WTC11 (cell line): ENCODE measurements around the gene YEATS2. TPM values are rescaled to one million over a fixed set of nuclear protein-coding genes. Genes with fewer than 3 reads are reported as not detected.
"Not testable (repeated sequence)": the region's sequence is repeated elsewhere in the genome, so short reads cannot be mapped to it uniquely, and the experiment has no call there.

ENCODE experiments used
- ATAC-seq: fragments of 200-7000 bp; cut with Tn5 transposase; 2 replicates; pipeline ENCODE4 v1.10.0; 2021; ENCODE audit warnings: mild to moderate bottlenecking, moderate library complexity
- CTCF ChIA-PET: fragments of 300-600 bp; sonication (Branson Sonifier 250); formaldehyde crosslinking; loops from one replicate; lab custom pipeline; 2021; ENCODE audit warnings: antibody characterized with exemption; lab: Charles Lee
- POLR2A ChIA-PET: fragments of 350-600 bp; sonication (Branson Sonifier 250); formaldehyde crosslinking; loops from one replicate; lab custom pipeline; 2021; ENCODE audit warnings: antibody characterized with exemption; lab: Charles Lee
- DNase-seq: peaks from one replicate; pipeline ENCODE4 v3.0.0; 2021; ENCODE audit warnings: low spot score
- H3K27ac Mint-ChIP-seq: 2 replicates; pipeline ENCODE4 v1.8.0; 2021; ENCODE audit warnings: mixed read lengths
- H3K27me3 Mint-ChIP-seq: 2 replicates; pipeline ENCODE4 v1.8.0; 2021; ENCODE audit warnings: low read depth, mild to moderate bottlenecking, moderate library complexity, mixed read lengths
- H3K36me3 Mint-ChIP-seq: 2 replicates; pipeline ENCODE4 v1.8.0; 2021; ENCODE audit warnings: mixed read lengths
- H3K4me1 Mint-ChIP-seq: 2 replicates; pipeline ENCODE4 v1.8.0; 2022; ENCODE audit warnings: mixed read lengths
- H3K4me3 Mint-ChIP-seq: 2 replicates; pipeline ENCODE4 v1.8.0; 2021; ENCODE audit warnings: mild to moderate bottlenecking, moderate library complexity, mixed read lengths
- H3K9me3 Mint-ChIP-seq: 2 replicates; pipeline ENCODE4 v1.8.0; 2021; ENCODE audit warnings: mixed read lengths
- ATF1 ChIP-seq: sonication (generic); formaldehyde crosslinking; IDR thresholded peaks from 2 replicates; pipeline ENCODE4 v1.8.1; 2023; ENCODE audit warnings: mild to moderate bottlenecking, moderate library complexity, missing genetic modification reagents
- CREM ChIP-seq: sonication (generic); formaldehyde crosslinking; IDR thresholded peaks from 2 replicates; pipeline ENCODE4 v1.8.1; 2022; ENCODE audit warnings: mild to moderate bottlenecking, missing genetic modification reagents, moderate library complexity
- ESRRA ChIP-seq: sonication (generic); formaldehyde crosslinking; IDR thresholded peaks from 2 replicates; pipeline ENCODE4 v1.8.1; 2022; ENCODE audit warnings: mild to moderate bottlenecking, missing genetic modification reagents, borderline replicate concordance
- FOXJ3 ChIP-seq: sonication (generic); formaldehyde crosslinking; IDR thresholded peaks from 2 replicates; pipeline ENCODE4 v1.9.0; 2021; ENCODE audit warnings: missing genetic modification reagents, mild to moderate bottlenecking, borderline replicate concordance
- FOXP1 ChIP-seq: sonication (generic); formaldehyde crosslinking; IDR thresholded peaks from 2 replicates; pipeline ENCODE4 v1.8.0; 2022; ENCODE audit warnings: missing genetic modification reagents, mild to moderate bottlenecking, moderate library complexity, borderline replicate concordance
- GABPB1 ChIP-seq: sonication (generic); formaldehyde crosslinking; IDR thresholded peaks from 2 replicates; pipeline ENCODE4 v1.8.1; 2023; ENCODE audit warnings: mild to moderate bottlenecking, missing genetic modification reagents
- GRHL2 ChIP-seq: fragments of 250-450 bp; sonication (Bioruptor Pico); IDR thresholded peaks from 2 replicates; pipeline ENCODE4 v1.8.0; 2022; ENCODE audit warnings: mild to moderate bottlenecking, moderate library complexity; ENCODE audit not compliant: insufficient replicate concordance, severe bottlenecking
- MYBL2 ChIP-seq: sonication (generic); formaldehyde crosslinking; IDR thresholded peaks from 2 replicates; pipeline ENCODE4 v1.8.1; 2023; ENCODE audit warnings: mild to moderate bottlenecking, moderate library complexity, missing genetic modification reagents
- NFYB ChIP-seq: sonication (generic); formaldehyde crosslinking; conservative IDR thresholded peaks from 2 replicates; pipeline ENCODE4 v1.8.0; 2022; ENCODE audit warnings: low read depth, missing genetic modification reagents
- OVOL2 ChIP-seq: fragments of 250-450 bp; sonication (Bioruptor Pico); IDR thresholded peaks from 2 replicates; pipeline ENCODE4 v1.9.0; 2021; ENCODE audit warnings: mild to moderate bottlenecking, borderline replicate concordance
- PRRX2 ChIP-seq: fragments of 250-450 bp; sonication (Bioruptor Pico); IDR thresholded peaks from 2 replicates; pipeline ENCODE4 v1.8.0; 2021; ENCODE audit warnings: mild to moderate bottlenecking
- ZNF138 ChIP-seq: sonication (generic); formaldehyde crosslinking; conservative IDR thresholded peaks from 2 replicates; pipeline ENCODE4 v1.8.1; 2022; ENCODE audit warnings: mild to moderate bottlenecking, moderate library complexity, missing genetic modification reagents
- ZNF232 ChIP-seq: sonication (generic); formaldehyde crosslinking; IDR thresholded peaks from 2 replicates; pipeline ENCODE4 v1.8.0; 2022; ENCODE audit warnings: mild to moderate bottlenecking, missing genetic modification reagents
- ZNF263 ChIP-seq: sonication (generic); formaldehyde crosslinking; IDR thresholded peaks from 2 replicates; pipeline ENCODE4 v1.8.1; 2022; ENCODE audit warnings: low read depth, mild to moderate bottlenecking, moderate library complexity, missing genetic modification reagents
- ZNF317 ChIP-seq: sonication (generic); formaldehyde crosslinking; IDR thresholded peaks from 2 replicates; pipeline ENCODE4 v1.8.1; 2023; ENCODE audit warnings: low read depth, mild to moderate bottlenecking, moderate library complexity, missing genetic modification reagents, borderline replicate concordance
- ZNF396 ChIP-seq: fragments of 250-450 bp; sonication (Bioruptor Pico); IDR thresholded peaks from 2 replicates; pipeline ENCODE4 v1.8.0; 2021; ENCODE audit warnings: mild to moderate bottlenecking, moderate library complexity, borderline replicate concordance
- ZNF423 ChIP-seq: fragments of 250-450 bp; sonication (Bioruptor Pico); IDR thresholded peaks from 2 replicates; pipeline ENCODE4 v2.1.2; 2022; ENCODE audit warnings: mild to moderate bottlenecking, moderate library complexity
- total RNA-seq: library from RNA; stranded (reverse); gene quantifications from 3 replicates; pipeline ENCODE4 v1.2.3, GENCODE V29; 2021
- TF ChIP-seq, protein P1 (sequence below): sonication (generic); formaldehyde crosslinking; IDR thresholded peaks from 2 replicates; pipeline ENCODE4 v1.8.1; 2023; ENCODE audit warnings: mild to moderate bottlenecking, missing genetic modification reagents, borderline replicate concordance
- TF ChIP-seq, protein P2 (sequence below): fragments of 250-450 bp; sonication (Bioruptor Pico); IDR thresholded peaks from 2 replicates; pipeline ENCODE4 v1.9.0; 2021; ENCODE audit warnings: moderate library complexity, mild to moderate bottlenecking, inconsistent platforms, borderline replicate concordance
- TF ChIP-seq, protein P3 (sequence below): fragments of 250-450 bp; sonication (Bioruptor Pico); IDR thresholded peaks from 2 replicates; pipeline ENCODE4 v1.9.0; 2021; ENCODE audit warnings: mild to moderate bottlenecking
- TF ChIP-seq, protein P4 (sequence below): sonication (generic); formaldehyde crosslinking; IDR thresholded peaks from 2 replicates; pipeline ENCODE4 v1.8.0; 2022; ENCODE audit warnings: mild to moderate bottlenecking, missing genetic modification reagents
- TF ChIP-seq, protein P5 (sequence below): sonication (generic); formaldehyde crosslinking; IDR thresholded peaks from 2 replicates; pipeline ENCODE4 v1.8.0; 2022; ENCODE audit warnings: mild to moderate bottlenecking, missing genetic modification reagents
- TF ChIP-seq, protein P6 (sequence below): fragments of 250-450 bp; sonication (Bioruptor Pico); IDR thresholded peaks from 2 replicates; pipeline ENCODE4 v1.8.0; 2021; ENCODE audit warnings: mild to moderate bottlenecking
- TF ChIP-seq, protein P7 (sequence below): sonication (generic); formaldehyde crosslinking; IDR thresholded peaks from 2 replicates; pipeline ENCODE4 v1.8.1; 2022; ENCODE audit warnings: missing genetic modification reagents, borderline replicate concordance

The YEATS2 gene
- total RNA-seq, 1 experiment from 2014 or later, result 42.5 TPM

DNA sequence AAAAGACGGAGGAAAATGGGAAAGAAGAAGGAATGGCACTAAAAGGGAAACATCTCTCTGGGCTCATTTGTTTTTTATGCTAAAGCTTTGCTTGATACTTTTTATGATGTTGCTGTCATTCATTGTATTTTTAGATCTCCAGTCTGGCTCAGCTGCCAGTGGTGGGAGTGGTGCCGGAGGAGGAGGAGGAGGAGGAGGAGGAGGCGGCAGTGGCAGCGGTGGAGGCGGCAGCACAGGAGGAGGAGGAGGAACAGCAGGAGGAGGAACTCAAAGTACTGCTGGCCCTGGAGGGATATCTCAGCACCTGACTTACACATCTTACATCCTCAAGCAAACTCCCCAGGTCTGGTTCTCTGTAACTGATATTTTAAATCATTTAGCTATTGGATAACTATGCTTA, 78.2 kb downstream of the YEATS2 start (continued):
- TF ChIP-seq, protein P1, sequence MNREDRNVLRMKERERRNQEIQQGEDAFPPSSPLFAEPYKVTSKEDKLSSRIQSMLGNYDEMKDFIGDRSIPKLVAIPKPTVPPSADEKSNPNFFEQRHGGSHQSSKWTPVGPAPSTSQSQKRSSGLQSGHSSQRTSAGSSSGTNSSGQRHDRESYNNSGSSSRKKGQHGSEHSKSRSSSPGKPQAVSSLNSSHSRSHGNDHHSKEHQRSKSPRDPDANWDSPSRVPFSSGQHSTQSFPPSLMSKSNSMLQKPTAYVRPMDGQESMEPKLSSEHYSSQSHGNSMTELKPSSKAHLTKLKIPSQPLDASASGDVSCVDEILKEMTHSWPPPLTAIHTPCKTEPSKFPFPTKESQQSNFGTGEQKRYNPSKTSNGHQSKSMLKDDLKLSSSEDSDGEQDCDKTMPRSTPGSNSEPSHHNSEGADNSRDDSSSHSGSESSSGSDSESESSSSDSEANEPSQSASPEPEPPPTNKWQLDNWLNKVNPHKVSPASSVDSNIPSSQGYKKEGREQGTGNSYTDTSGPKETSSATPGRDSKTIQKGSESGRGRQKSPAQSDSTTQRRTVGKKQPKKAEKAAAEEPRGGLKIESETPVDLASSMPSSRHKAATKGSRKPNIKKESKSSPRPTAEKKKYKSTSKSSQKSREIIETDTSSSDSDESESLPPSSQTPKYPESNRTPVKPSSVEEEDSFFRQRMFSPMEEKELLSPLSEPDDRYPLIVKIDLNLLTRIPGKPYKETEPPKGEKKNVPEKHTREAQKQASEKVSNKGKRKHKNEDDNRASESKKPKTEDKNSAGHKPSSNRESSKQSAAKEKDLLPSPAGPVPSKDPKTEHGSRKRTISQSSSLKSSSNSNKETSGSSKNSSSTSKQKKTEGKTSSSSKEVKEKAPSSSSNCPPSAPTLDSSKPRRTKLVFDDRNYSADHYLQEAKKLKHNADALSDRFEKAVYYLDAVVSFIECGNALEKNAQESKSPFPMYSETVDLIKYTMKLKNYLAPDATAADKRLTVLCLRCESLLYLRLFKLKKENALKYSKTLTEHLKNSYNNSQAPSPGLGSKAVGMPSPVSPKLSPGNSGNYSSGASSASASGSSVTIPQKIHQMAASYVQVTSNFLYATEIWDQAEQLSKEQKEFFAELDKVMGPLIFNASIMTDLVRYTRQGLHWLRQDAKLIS (CRISPR knock-in tag), result no peak
- TF ChIP-seq CREM (CRISPR knock-in tag) (no peak), ZNF263 (CRISPR knock-in tag) (no peak), ZNF423 (CRISPR knock-in tag) (no peak), ESRRA (CRISPR knock-in tag) (no peak)
- TF ChIP-seq, protein P2, sequence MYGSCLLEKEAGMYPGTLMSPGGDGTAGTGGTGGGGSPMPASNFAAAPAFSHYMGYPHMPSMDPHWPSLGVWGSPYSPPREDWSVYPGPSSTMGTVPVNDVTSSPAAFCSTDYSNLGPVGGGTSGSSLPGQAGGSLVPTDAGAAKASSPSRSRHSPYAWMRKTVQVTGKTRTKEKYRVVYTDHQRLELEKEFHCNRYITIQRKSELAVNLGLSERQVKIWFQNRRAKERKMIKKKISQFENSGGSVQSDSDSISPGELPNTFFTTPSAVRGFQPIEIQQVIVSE (CRISPR knock-in tag), result no peak

DNA sequence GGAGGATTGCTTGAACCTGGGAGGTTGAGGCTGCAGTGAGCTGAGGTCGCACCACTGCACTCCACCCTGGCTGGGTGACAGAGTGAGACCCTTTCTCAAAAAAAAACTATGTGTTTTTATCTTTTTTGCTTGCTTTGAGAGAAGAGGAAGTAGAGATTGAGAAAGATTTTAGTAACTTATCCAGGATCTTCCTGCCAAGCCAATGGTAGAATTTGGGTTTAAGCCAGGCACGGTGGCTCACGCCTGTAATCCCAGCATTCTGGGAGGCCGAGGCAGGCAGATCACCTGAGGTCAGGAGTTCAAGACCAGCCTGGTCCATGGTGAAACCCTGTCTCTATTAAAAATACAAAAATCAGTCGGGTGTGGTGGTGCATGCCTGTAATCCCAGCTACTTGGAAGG, 78.9 kb downstream of the YEATS2 start:
- POLR2A ChIA-PET, CTCF ChIA-PET, DNase-seq, H3K27me3 Mint-ChIP-seq, ATAC-seq, H3K9me3 Mint-ChIP-seq, H3K4me1 Mint-ChIP-seq, H3K27ac Mint-ChIP-seq, H3K4me3 Mint-ChIP-seq: not testable (repeated sequence)
- peaks cover 86% of the 10 kb centered on the region for H3K36me3 Mint-ChIP-seq

DNA sequence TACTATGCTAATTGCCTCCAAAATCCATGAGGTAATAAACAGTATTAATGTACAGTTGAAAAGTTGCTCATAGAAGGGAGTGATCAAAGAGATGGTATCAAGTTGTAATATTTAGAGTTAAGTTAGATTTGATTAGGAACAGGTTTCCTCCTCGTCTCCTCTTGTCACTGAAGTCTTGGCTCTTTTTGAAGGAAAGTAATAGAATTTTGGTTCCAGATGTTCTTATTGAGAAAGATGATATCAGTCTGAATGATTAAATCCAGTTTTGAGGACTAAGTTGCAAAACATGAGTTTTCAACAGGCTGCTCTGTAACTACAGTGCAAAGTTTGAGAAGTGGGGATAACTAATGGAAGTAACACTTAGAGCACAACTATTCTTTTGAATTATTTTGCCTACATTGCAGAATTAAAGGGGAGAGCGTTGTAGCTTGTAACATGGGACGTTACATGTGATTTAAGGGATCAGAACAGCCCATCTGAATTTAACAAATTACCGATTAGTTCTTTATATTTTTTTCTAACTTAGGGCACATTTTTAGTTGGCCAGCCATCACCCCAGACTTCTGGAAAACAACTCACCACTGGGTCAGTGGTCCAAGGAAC, 79.5 kb downstream of the YEATS2 start:
- H3K4me3 Mint-ChIP-seq, result no peak overlapping the region
- ChIA-PET CTCF (no interaction called here), POLR2A (no interaction called here)
- H3K36me3 Mint-ChIP-seq, result peaks cover 87% of the 10 kb centered on the region
- ATAC-seq (no peak), DNase-seq (no peak)
- 0 out of 2 replicates have a peak overlapping the region, but pooled peaks have one; percentile 22 for H3K27ac Mint-ChIP-seq
- no peaks in the 10 kb centered on the region for H3K4me1 Mint-ChIP-seq
- H3K27me3 Mint-ChIP-seq, result no peaks in the 10 kb centered on the region
- peaks cover 7% of the 10 kb centered on the region for H3K9me3 Mint-ChIP-seq
- TF ChIP-seq NFYB, result no peak
- TF ChIP-seq FOXJ3 (CRISPR knock-in tag), result no peak
- no peak for TF ChIP-seq ATF1 (CRISPR knock-in tag)
- TF ChIP-seq MYBL2 (CRISPR knock-in tag), result no peak
- no peak for TF ChIP-seq PRRX2 (CRISPR knock-in tag)
- TF ChIP-seq ZNF232 (CRISPR knock-in tag), result no peak
- TF ChIP-seq, protein P3, sequence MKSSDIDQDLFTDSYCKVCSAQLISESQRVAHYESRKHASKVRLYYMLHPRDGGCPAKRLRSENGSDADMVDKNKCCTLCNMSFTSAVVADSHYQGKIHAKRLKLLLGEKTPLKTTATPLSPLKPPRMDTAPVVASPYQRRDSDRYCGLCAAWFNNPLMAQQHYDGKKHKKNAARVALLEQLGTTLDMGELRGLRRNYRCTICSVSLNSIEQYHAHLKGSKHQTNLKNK (CRISPR knock-in tag), result no peak
- TF ChIP-seq, protein P4, sequence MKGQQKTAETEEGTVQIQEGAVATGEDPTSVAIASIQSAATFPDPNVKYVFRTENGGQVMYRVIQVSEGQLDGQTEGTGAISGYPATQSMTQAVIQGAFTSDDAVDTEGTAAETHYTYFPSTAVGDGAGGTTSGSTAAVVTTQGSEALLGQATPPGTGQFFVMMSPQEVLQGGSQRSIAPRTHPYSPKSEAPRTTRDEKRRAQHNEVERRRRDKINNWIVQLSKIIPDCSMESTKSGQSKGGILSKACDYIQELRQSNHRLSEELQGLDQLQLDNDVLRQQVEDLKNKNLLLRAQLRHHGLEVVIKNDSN (CRISPR knock-in tag), result no peak
- TF ChIP-seq, protein P5, sequence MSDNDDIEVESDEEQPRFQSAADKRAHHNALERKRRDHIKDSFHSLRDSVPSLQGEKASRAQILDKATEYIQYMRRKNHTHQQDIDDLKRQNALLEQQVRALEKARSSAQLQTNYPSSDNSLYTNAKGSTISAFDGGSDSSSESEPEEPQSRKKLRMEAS (CRISPR knock-in tag), result no peak
- no peak for TF ChIP-seq OVOL2
- TF ChIP-seq, protein P6, sequence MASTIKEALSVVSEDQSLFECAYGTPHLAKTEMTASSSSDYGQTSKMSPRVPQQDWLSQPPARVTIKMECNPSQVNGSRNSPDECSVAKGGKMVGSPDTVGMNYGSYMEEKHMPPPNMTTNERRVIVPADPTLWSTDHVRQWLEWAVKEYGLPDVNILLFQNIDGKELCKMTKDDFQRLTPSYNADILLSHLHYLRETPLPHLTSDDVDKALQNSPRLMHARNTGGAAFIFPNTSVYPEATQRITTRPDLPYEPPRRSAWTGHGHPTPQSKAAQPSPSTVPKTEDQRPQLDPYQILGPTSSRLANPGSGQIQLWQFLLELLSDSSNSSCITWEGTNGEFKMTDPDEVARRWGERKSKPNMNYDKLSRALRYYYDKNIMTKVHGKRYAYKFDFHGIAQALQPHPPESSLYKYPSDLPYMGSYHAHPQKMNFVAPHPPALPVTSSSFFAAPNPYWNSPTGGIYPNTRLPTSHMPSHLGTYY, result no peak
- TF ChIP-seq ZNF396, result no peak
- TF ChIP-seq FOXP1 (CRISPR knock-in tag), result no peak
- TF ChIP-seq ZNF138 (CRISPR knock-in tag), result no peak
- TF ChIP-seq GRHL2 (CRISPR knock-in tag), result no peak
- TF ChIP-seq, protein P7, sequence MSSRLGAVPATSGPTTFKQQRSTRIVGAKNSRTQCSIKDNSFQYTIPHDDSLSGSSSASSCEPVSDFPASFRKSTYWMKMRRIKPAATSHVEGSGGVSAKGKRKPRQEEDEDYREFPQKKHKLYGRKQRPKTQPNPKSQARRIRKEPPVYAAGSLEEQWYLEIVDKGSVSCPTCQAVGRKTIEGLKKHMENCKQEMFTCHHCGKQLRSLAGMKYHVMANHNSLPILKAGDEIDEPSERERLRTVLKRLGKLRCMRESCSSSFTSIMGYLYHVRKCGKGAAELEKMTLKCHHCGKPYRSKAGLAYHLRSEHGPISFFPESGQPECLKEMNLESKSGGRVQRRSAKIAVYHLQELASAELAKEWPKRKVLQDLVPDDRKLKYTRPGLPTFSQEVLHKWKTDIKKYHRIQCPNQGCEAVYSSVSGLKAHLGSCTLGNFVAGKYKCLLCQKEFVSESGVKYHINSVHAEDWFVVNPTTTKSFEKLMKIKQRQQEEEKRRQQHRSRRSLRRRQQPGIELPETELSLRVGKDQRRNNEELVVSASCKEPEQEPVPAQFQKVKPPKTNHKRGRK (CRISPR knock-in tag), result no peak
- TF ChIP-seq ZNF317 (CRISPR knock-in tag), result no peak
- TF ChIP-seq GABPB1 (CRISPR knock-in tag), result no peak
